Renal cortex interstitium (tissue), 11 donors: ENCODE data around the gene DNAJB8. TPM values are rescaled to one million over a fixed set of nuclear protein-coding genes. Genes with fewer than 3 reads are reported as not detected.

Source experiments
- DNase-seq, 11 donors: peaks; one replicate each; pipeline ENCODE4 v3.0.0-alpha.2; 2013; ENCODE audit warnings: low read depth in 9 of 11, low spot score in 4 of 11; ENCODE audit errors: extremely low read depth in 1 of 11
- polyA plus RNA-seq, 3 donors: library from polyadenylated mRNA; unstranded; fragments of 120-200 nt; gene quantifications; one replicate each; pipeline ENCODE4 v1.2.1, GENCODE V29; 2013; ENCODE audit not compliant: insufficient read length in 3 of 3

DNAJB8 gene
- polyA plus RNA-seq, 3 donors = not detected

DNA sequence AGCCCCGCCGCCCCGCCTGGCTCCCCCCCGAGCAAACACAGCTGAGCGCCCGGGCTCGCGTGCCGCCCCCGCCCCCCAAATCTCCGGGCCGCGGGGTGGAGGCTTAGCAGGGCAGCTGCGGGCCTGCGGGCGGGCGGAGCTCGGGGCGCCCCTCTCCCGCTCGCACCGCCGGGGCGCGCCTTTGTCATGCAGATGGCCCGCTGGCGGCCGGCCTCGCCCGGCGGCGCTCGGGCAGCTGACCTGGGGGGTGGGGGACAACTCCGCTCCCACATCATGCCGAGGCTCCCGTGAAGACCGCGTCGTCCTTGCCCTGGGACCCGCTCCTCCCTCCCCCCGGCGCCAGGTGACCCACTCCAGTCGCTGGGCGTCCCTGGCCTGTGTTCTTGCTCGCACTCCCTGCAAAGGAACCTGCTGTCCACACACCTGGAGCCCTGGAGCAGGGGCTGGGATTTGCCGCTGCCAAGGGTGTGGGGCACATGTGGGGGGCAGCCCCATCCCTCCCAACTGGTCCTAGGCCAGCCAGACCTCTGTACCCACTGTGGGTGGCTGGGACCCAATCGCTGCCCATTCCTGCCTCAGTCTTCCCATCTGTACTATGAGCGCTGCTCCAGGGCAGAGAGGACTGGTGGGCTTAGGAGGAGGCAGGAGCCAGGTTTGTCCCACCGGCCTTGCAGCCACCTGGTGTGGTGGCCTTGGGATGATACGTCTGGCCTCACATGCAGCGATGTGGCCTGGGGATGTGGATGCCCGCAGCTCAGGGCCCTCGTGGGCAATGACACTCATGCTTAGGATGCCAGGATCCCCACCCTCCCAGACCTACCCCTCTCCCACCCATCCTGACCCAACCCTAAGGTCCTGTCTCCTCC, 33.5 kb downstream of the DNAJB8 start:
- DNase-seq = peak in 1 of 11 donors; percentile 29

DNA sequence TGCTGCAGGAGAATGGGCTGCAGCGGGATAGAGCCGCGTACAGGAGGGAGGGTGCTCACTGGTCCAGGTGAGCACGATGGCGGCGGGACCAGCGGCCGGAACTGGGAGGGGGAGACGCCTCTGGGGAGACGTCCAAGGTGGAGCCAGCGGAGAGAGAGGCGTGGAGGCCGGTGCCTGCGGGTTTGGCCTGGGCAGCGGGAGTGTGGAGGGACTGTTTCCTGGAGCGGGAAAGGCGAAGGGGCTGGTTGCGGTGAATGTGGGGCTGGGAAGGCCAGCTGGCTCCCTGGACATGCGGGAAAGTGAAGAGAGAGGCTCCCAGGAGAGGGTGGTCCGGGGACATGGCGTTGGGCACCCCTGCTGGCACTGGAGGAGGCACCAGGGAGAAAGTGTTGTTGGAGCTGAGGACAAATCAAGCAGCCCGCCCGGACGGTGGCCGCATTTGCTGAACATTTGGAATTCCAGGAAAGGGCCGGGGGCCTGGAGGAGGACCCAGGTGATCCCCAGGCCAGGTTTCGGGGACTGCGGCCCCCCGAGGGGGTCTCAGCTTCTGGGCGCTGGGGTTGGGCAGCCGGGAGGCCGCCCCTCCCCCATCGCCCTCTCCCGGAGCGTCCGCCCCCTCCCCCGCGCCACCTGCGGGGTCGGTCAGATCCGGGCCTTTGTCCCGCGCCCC, 34.3 kb downstream of the DNAJB8 start:
- no peak for DNase-seq

DNA sequence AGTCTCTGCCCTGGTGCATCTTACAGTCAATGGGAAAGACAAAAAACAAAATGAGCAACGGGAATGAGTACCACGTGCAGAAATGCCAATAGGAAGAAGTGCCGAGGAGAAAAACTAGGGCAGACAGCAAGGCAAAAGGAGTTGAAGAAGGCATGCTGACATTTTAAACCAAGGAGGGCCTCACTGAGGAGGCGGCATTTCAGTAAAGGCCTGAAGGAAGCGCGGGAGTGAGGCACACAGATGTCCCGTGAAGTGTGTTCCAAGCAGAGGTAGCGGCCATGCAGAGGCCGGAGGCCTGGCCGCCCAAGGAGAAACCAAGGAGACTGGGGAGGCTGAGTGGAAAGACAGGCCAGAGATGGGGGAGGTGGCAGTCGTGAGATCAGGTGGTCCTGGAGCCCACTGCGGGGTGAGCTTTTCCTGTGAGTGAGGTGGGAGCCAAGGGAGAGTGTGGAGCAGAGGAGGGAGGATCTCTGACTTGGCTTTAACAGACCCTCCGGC, 34.8 kb downstream of the DNAJB8 start:
- no peak for DNase-seq

DNA sequence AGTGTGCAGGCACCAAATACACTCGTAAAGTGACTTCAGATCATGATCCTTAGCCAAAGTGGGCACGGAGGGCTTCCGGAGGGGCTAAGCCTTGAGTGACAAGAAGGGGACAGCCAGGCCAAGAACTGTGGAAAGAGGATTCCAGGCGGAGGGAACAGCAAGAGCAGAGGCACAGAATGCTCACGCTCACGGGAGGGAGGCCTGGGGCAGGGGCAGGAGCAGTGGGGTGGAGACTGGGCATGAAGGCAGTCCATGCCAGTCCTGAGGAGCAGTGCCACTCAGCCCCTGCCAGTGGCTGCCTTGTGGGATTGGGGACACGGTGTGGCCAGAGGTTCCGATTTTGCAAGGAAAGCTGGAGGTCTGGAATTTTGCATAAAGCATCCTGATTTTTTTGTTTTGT, 36.0 kb downstream of the DNAJB8 start:
- no peak for DNase-seq

DNA sequence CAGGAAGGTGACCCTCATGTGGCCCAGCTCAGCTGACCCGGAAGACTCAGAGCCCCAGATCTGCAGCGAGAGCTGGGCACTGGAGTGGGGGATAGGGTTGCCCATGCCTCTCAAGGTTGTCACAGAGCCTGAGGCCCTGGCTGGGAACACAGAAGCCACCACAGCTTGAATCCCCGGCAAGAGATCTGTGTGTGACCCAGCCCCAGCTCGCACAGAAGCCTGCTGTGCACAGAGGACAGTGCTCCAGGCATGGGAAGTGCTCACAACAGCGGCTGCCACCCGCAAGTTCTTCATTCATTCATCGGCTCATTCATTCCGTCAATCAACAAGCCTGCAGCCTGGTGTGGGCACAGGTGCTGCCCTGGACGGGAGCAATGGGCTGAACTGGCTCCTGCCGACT, 36.4 kb downstream of the DNAJB8 start:
- DNase-seq = no peak

DNA sequence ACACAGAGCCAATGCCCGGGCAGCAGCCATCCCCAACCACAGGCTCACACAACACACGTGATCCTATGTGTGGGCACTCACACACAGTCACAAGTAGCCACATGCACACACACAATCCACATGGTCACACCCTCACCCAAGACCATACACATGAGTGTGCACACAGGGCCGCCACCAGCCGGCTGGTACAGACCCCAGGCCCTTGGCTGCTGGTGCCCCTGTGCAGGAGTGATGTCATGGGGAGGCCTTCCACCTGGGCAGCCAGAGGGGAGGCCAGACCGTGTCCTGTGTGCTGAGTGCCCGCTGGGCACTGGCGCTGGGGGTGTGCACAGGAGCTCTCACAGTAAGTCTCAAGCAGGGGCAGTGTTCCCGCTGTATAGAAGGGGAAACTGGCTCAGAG, 36.9 kb downstream of the DNAJB8 start:
- no peak for DNase-seq

DNA sequence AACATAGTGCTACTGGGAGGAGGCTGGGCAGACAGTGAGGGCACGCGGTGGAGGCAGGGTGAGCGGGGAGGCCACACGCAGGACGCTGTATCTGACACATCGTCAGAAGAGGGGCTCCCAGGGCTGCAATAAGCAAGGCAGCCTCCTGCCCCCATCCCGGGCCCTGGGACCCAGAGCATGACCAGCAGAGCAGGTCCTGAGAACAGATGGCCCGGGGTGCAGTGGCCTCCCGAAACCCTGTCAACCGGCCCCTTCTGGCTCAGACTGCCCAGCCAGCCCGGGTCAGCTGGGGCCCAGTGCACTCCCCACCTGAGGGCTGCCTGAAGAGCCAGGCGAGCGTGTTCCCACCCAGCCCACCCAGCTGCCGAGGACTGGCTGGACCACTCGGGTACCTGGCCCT, 37.4 kb downstream of the DNAJB8 start:
- DNase-seq = no peak

DNA sequence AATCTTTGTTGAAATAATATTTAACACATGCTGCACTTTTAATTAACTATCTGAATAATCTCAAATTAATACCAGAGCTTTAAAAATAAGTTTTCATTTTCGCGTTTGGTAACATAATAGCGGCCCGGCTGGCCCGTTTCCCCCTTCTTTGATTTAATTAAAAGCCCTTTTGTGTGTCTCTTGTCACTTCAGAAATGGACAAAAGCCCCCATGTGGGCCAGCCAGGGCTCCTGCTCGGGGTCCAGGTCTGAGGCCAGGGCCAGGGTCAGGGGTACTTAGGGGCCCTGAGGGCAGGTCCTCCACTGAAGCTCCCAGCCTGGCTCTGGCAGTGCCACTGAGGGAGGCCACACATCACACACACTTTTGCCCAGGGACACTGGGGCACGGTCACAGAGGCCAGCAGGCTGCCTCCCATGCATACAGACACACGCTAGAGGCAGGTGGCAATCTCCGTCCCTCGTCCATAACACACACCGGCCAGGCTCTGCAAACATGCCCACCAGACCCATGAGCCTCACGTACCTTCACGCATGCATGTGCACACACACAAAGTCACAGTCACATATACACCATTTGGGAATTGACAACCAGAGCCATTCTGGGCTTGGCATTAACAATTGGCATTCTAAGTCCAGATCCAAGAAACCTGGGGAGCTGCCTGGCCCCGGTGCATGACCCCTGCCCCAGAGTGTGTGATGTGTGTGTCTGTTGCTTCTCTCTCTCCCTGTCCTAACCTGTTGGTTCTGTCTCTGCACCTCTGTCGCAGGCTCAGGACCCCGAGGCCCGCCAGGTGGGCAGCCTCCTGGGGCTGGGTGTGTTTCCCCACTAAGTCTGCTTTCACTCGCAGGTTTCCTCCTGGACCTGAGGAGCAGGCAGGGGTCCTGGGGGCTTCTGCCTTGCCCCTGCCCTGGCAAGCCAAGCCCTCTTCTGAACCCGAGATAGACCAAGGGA, 38.5 kb downstream of the DNAJB8 start:
- no peak for DNase-seq

DNA sequence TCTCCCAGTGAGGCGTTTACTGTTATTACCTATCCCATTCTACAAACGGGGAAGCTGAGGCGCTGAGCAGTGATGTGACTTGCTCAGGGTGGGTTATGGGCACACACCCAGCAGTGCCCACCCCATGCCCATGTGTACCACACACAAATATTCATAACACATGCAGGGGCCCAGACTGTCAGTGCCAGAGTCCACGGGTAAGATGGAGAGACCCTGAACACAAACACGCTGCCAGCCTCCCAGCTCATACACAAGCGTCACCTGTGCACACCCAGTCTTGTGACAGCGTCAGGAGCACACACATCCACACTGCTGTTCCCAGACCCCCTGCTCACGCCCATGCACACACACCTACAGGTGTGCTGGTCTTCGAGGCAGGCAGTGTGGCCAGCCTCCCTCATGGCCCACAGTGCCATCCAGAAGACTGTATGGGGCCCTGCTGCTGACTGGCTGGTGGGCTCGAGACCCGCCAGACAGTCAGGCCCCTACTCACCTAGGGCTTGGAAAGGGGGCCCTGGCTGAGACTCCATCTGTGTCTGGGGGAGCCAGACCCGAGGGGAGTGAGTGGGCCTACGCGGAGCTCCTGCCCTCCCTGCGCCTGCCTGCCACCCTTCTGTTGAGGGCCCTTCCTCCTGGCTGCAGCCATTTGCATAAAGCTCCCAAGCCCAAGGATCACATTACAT, 39.4 kb downstream of the DNAJB8 start:
- DNase-seq = no peak

DNA sequence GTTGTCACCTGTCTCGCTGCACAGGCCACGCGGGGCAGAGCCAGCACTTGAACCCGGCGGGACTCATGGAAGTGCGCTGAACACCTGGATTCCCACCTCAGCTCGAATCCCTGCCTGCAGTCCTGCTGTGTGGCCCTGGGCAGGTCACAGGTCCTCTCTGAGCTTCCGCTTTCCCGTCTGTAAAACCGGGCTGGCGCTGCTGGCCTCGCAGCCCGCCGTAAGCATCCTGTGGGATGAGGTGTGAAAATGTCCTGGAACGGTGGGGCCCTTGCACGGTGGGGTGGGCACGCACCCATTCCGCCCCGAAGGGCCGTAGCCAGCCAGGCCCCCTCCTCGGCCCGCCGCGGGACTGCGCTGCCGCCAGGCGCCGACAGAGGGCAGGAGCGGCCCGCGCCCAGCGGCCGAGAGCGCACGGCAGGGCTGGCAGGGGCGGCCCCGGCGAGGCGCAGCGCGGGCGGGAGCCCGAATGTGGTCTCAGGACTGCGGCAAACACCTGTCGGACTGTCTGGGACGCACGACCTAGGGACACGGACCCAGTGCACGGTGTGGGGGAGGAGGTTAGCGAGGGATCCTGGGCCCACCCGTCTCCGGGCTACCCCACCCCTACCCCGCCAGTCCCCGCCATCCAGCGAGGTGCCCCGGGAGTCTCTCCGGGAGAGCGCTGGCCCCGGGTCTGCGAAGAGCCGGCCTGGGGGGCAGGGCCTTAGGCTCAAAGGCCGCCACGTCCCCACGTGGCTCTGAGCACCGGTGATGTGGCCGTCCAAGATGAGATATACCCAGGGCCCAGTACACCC, 40.4 kb downstream of the DNAJB8 start:
- peak in 3 of 11 donors; percentile 42 to 49 (median 46) for DNase-seq

DNA sequence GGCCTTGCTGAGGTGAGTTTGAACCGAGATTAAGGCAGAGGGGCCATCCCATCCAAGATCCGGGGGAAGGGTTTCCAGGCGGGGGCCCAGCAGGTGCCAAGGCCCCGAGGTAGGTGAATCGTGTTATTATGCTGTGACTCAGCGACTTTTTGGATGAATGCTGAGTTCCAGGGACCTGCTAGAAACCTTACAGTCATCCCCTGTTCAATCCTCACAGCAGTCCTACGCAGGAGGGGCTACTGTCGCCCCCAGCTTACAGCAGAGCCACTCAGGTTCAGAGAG, 40.9 kb downstream of the DNAJB8 start:
- no peak for DNase-seq

DNA sequence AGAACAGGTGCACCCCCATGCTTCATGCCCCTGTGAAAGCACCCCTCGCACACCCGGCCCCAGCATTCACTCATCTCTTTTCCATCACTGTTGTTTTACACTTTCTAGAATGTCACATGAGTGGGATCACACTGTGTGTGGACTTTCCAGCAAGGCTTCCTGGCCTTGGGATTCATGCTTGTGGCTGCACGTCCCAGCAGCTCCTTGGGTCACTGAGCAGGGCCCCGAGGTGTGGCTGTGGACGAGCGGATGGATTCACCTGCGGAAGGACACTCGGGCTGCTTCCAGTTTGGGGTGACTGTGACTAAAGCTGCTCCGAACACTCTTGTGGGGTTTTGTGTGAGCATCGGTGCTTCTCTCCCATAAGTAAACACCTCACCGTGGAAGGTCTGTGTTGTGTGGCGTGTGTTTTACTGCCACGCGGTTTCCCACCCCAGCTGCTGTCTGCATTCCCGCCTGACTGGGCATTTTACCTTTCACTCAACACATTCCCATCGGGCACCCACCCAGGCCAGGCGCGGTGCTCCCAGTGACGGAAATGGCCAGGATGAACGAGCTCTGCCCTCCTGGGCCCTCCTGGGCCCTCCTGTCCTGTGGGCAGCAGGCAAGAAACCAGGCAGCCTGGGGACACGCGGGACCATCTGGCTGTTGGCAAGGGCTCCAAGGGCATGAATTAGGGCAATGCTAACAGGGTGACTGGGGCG, 41.4 kb downstream of the DNAJB8 start:
- DNase-seq = no peak

DNA sequence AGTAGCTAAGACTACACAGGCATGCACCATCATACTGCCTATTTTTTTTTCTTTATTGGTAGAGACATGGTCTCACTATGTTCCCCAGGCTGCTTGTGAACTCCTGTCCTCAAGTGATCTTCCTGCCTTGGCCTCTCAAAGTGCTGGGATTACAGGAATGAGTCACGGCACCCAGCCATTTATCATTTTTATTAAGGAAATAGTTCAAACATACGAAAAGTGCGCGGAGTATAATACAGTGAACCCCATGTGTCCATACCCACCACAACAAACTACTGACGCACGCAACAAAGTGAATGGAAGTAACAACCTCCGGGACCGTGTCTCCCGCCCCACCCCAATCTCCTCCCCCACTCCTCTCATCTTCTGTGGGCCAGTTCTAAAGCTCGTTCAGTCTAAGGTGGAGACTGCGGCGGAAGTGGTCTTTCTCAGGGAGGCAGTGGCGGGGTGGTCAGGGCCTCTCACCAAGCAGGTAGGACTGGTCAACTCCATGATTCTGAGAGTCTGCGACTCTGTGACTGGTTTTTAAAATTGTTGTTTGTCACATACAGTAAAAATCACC, 42.1 kb downstream of the DNAJB8 start:
- no peak for DNase-seq

DNA sequence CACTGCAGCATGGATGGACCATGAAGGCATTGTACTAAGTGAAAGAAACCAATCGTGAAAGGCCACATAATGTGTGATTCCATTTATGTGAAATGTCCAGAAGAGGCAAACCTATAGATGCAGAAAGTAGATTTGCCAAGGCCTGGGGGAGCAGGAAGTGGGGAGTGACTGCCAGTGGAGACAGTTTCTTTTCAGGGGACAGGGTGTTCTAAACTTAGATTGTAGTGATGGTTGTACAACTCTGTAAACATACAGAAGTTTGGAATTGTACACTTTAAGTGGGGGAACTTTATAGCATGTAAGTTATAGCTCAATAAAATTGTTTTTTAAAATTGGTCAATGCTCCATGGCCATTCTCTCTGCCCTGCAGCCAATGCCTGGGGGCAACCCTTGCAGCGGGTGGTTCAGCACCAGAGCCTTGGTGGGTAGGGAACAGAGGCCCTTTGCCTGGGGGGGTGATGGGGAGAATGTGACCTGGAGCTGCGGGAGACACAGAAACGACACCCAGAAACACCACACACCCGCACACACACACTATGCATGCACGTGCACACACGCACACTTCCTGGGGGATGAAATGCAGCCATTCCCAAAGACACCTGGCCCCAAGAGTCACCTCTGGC, 43.1 kb downstream of the DNAJB8 start:
- DNase-seq = no peak

DNA sequence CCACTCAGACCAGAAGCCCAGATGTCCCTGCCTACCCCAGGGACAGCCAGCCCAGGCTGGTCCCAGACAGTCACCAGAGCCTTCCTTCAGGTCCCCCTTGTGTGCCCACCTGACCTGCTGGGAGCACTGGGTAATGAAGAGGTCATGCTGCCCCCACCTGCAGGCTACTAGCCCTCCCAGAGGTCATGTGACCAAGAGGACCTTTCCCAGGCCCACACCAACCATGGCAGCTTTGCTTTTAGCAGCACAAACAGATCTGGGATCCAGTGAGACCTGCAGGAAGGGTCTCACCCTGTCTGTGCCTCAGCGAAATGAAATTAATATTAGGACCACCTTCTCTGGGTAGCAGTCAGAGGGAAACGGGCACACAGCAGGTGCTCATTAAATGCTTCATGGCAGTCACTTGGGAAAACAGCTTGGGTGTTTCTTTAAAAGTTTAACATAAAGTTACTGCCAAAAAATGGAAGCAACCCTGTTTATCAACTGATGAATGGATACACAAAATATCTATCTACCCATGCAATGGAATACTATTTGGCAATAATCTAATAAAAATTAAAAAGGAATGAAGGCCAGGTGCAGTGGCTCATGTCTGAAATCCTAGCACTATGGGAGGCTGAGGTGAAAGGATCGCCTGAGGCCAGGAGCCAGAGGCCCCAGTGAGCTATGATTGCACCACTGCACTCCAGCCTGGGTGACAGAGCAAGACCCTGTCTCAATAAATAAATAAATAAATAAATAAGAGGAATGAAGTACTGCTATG, 43.7 kb downstream of the DNAJB8 start:
- DNase-seq = no peak

DNA sequence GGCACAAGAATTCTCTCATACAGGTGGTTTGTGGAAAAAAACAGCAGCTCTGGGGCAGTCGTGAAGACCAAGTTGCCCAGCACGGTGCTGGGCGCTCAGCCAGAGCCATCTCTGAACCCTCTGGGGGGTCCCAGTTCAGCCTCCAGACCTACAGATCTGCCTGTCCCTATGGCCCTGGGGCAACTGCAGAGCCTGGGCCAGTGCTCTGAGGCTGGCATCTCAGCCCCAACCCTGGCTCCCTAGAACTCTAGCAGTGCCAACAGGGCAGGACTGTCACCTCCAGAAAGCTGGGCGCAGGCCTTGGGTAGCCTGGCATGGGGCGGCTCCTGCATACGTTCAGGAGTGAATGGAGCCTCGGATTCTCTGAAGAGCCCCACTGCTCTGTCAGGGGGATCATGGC, 44.7 kb downstream of the DNAJB8 start:
- DNase-seq = no peak
